ENCODE results near the gene ID1.

ID1 gene

DNA sequence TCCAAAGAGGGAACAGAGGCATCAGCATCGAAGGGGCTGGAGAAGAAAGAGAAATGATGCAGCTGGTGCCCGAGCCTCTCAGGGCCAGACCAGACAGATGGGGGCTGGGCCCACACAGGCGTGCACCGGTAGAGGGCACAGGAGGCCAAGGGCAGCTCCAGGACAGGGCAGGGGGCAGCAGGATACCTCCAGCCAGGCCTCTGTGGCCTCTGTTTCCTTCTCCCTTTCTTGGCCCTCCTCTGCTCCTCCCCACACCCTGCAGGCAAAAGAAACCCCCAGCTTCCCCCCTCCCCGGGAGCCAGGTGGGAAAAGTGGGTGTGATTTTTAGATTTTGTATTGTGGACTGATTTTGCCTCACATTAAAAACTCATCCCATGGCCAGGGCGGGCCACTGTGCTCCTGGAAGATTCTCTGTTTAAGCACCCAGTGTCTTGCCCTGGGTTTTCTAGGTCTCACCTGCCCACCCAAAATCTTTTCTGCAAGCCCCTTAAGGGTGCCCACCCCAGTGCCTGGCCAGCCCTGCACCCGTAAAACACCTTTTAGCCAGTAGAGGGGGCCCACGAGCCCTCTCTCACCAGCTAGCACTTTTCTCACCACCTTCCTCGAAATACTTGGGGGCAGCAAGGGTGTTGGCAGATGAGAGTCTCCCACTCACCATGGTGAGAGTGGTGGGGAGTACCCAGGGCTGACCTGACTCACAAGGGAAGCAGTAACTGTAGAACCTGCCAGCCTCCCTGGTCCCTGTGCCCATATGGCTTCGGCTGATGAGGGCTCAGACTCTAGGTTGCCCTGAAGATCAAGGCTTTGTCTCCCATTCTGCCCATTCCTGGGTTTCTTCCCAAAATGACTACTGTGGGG lies 35.7 kb upstream of the ID1 start:
- DNase-seq (ENCODE audit: low read depth in 2 of 2), result peak; percentile 51 to 67
- TF ChIP-seq, protein P1, sequence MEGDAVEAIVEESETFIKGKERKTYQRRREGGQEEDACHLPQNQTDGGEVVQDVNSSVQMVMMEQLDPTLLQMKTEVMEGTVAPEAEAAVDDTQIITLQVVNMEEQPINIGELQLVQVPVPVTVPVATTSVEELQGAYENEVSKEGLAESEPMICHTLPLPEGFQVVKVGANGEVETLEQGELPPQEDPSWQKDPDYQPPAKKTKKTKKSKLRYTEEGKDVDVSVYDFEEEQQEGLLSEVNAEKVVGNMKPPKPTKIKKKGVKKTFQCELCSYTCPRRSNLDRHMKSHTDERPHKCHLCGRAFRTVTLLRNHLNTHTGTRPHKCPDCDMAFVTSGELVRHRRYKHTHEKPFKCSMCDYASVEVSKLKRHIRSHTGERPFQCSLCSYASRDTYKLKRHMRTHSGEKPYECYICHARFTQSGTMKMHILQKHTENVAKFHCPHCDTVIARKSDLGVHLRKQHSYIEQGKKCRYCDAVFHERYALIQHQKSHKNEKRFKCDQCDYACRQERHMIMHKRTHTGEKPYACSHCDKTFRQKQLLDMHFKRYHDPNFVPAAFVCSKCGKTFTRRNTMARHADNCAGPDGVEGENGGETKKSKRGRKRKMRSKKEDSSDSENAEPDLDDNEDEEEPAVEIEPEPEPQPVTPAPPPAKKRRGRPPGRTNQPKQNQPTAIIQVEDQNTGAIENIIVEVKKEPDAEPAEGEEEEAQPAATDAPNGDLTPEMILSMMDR (IDR thresholded peaks at IDR 0.05; ENCODE audit: low read depth, low read length), result peak; percentile 93
- no peak overlapping the region for H3K4me3 ChIP-seq (replicated peaks in 1 of 2; ENCODE audit: low read depth in 2 of 2, low read length in 2 of 2)

DNA sequence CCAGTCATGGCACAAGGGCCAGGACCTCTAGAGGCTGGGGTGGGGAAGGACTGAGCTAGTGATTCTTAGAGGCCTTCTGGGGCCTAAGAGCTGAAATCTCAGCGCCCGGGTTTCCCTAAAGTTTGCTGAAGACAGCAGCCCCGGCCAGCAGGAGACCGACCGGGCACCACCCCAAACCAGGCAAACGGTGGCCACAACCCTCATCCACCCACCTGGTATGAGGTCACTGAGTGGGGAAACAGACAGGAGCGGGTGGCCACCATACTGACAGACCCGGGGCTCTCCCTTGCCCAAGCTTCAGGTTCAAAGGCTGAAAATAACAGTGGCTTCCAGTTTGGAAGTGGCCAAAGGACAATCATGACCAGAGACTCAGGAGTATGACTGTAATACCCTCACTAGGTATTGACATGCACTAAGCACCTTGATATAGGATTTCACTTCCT lies 35.0 kb upstream of the ID1 start:
- TF ChIP-seq, protein P1 (IDR thresholded peaks at IDR 0.05; ENCODE audit: low read depth, low read length), result no peak
- DNase-seq (ENCODE audit: low read depth in 2 of 2), result no peak
- H3K4me3 ChIP-seq (replicated peaks in 1 of 2; ENCODE audit: low read depth in 2 of 2, low read length in 2 of 2), result no peak overlapping the region

DNA sequence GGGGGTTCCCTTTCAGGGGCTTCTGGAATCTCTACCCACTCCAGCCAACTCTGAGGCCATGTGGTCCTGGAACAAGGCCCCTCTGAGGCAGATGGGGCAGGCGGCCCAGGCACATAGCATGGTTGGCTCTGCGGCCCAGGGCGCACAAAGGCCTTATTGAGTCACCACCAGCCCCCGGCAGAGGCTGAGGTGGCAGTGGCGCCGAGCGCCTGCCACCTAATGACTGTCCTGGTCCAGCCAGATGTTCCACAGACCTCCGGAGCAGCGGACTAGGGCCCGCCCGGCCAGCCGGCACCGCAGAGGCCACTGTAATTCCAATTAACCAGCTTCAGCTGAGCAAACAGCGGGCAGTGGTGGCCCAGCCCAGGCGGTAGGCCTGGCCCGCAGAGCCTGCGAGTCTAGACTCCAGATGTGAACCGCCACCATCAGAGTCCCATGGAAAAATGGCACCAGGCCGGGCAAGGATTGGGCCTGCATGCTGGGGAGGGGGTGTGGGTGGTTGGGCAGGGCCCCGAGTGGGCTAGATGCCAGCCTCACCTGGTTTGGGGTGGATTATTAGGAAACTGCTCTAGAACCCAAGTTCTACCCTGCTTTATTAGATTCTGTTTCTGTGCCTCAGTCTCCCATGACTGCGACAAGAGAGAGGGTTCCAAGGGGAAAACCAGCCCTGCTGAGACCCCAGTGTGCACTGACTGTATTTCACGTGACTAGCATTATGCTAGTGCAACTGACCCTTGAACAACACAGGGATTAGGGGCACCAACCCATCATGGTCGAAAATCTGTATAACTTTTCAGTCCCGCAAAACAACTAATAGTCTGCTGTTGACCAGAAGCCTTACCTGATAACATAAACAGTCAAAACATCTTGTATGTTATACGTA lies 34.1 kb upstream of the ID1 start:
- no peak for DNase-seq (ENCODE audit: low read depth in 2 of 2)
- TF ChIP-seq, protein P1 (IDR thresholded peaks at IDR 0.05; ENCODE audit: low read depth, low read length), result no peak
- no peak overlapping the region for H3K4me3 ChIP-seq (replicated peaks in 1 of 2; ENCODE audit: low read depth in 2 of 2, low read length in 2 of 2)

DNA sequence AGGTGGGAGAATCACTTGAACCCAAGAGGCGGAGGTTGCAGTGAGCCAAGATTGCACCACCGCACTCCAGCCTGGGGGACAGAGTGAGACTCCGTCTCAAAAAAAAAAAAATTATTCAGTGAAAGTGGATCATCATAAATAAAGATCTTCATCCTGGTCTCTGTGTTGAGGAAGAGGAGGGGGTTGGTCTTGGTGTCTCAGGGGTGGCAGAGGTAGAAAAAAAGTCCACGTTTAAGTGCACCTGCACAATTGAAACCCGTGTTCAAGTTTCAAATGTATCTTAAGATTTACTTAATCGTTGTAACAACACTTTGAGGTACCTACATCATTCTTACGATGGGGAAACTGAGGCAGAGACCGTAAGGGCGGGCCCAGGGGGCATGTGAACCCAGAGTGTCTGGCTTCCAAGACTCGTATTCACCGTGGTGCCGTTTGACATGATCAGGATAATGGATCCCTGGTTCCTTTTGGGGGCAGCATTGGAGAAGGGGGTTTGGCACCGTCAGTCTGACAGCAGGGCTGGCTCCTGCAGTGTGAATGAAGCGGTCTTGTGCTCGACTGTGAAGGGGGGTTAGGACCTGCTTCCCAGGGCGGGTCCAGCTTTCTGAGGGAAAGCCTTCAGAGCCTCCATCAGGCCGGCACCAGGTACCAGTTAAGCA lies 32.9 kb upstream of the ID1 start:
- TF ChIP-seq, protein P1 (IDR thresholded peaks at IDR 0.05; ENCODE audit: low read depth, low read length), result no peak
- H3K4me3 ChIP-seq (replicated peaks in 1 of 2; ENCODE audit: low read depth in 2 of 2, low read length in 2 of 2), result peak overlapping the region in 1 of 2 donors; percentile 38
- no peak for DNase-seq (ENCODE audit: low read depth in 2 of 2)

DNA sequence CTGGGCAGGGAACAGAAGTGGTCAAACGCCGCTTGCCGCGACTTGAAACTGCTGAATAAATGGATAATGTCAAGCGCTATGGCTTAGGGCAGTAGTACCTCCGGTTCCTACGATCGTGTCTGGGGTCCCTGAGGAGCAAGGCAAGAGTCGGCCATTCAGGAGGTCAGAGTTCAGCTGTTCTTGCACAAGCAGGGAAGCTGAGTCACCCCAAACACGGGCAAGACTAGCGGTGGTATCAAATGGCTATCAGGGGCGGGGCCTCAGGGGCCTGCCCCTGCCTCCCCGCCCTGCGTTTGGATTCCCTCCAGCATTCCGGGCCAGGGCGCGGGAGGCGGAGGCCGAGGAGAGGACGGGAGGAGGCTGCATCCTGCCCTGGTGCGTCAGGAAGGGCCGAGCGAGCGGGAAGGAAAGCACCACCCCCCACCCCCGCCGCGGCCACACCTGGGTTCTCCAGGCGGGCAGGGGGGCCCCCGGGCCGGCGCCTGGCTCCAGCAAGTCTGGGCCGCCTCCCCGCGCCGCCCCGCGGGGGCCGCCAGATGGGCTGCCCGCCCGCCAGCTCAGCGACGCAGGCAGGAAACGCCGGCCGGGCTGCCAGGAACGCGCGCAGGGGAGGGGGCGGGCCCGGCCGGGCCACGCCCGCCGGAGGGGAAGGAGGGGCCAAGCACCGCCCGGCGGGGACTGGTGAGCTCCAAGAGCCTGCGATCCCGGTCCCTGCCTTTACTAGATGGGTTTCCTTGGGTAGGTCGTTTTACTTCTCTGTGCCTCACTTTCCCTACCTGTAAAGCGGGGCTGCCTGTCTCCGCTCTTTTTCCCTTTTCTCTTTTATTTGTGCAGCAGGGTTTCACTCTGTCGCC lies 32.2 kb upstream of the ID1 start:
- DNase-seq (ENCODE audit: low read depth in 2 of 2), result peak; percentile 99
- H3K4me3 ChIP-seq (replicated peaks in 1 of 2; ENCODE audit: low read depth in 2 of 2, low read length in 2 of 2), result peak overlapping the region; percentile 48 to 54
- TF ChIP-seq, protein P1 (IDR thresholded peaks at IDR 0.05; ENCODE audit: low read depth, low read length), result no peak
